Tibial artery (tissue), 4 donors: ENCODE data around the gene ADORA1.

Experiments used
- DNase-seq, 2 donors: peaks; one replicate each; pipeline ENCODE4 v3.0.0-alpha.2; 2019
- H3K27ac ChIP-seq, 2 donors: fragments of 200-600 bp; sonication (generic) in 1 of 2; 1 replicate in 1 of 2; 2 replicates in 1 of 2; pipeline ENCODE4 v1.5.1; 2018 to 2019; ENCODE audit warnings: mild to moderate bottlenecking in 1 of 2
- H3K27me3 ChIP-seq, 2 donors: fragments of 200-600 bp; sonication (generic) in 1 of 2; one replicate each; pipeline versions ENCODE4 v1.5.1 to v1.6.0; 2016 to 2019
- H3K36me3 ChIP-seq, 3 donors: fragments of 200-600 bp; sonication (generic) in 2 of 3; one replicate each; pipeline ENCODE4 v1.5.1; 2016 to 2019; ENCODE audit warnings: mild to moderate bottlenecking in 2 of 3
- H3K4me1 ChIP-seq, 4 donors: fragments of 200-600 bp; sonication (generic) in 2 of 4; 1 replicate in 3 of 4; 2 replicates in 1 of 4; pipeline ENCODE4 v1.5.1; 2016 to 2019
- H3K4me3 ChIP-seq, 2 donors: fragments of 200-600 bp; sonication (generic) in 1 of 2; 1 replicate in 1 of 2; 2 replicates in 1 of 2; pipeline ENCODE4 v1.5.1; 2018 to 2019; ENCODE audit warnings: mild to moderate bottlenecking in 2 of 2
- H3K9me3 ChIP-seq, 3 donors: fragments of 200-600 bp; sonication (generic) in 1 of 3; one replicate each; pipeline ENCODE4 v1.5.1; 2016 to 2019
- CTCF ChIP-seq, 2 experiments: fragments of 200-600 bp in 1 of 2; fragments of 450-650 bp in 1 of 2; IDR thresholded peaks; one replicate each; pipeline ENCODE4 v1.5.1; 2017 to 2019; ENCODE audit warnings: antibody characterized with exemption in 2 of 2, mild to moderate bottlenecking in 1 of 2, moderate library complexity in 1 of 2
- intact Hi-C: fragments of 100-400 bp; cut with DNase I; formaldehyde crosslinking; loops from one replicate; pipeline ENCODE4 v1.15.0; 2023; ENCODE audit warnings: low total_unique reads

The ADORA1 gene

DNA sequence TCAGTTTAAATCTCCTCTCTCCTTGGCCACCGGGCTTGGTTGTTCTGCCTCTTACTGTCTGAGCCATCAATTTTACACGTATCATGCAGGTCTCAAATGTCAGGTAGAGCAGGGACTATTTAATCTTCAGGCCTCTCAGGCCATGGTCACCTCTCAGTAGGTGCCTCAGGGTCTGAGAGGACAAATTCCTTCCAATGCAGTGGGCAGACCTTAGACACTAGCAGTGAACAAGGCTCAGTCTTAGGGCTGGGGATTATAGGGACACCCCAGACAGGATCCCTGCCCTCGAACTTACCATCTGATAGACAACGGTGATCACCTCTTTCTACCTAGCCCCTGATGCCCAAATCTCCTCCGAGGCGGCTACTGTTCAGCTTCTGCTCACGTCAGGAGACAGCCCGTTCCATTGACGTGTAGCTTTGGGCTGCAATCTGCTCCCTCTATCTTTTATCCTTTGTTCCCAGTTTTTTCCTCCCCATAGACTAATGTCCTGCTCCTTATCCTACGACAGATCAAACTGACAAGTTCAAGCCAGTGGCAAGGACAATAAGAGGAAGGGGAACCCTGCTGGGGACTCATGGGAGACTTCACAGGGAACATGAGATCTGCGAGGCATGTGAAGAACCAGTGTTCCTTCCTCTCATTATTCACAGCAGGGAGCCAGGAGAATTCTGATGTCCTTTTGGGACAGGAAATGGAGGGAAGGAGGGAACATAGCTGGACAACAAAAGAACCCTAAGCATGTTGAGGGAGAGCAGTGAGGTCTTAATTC, 40.3 kb upstream of the ADORA1 start:
- H3K27ac ChIP-seq, result no peak overlapping the region
- no peaks in the 10 kb centered on the region for H3K36me3 ChIP-seq
- TF ChIP-seq CTCF (IDR thresholded peaks at IDR 0.05), result no peak
- no peak for DNase-seq
- no peak overlapping the region for H3K4me3 ChIP-seq
- H3K4me1 ChIP-seq, result no peaks in the 10 kb centered on the region
- no peaks in the 10 kb centered on the region for H3K9me3 ChIP-seq
- intact Hi-C loops, result no loop called here
- H3K27me3 ChIP-seq, result peaks cover 0 to 30% of the 10 kb centered on the region in 2 donors

DNA sequence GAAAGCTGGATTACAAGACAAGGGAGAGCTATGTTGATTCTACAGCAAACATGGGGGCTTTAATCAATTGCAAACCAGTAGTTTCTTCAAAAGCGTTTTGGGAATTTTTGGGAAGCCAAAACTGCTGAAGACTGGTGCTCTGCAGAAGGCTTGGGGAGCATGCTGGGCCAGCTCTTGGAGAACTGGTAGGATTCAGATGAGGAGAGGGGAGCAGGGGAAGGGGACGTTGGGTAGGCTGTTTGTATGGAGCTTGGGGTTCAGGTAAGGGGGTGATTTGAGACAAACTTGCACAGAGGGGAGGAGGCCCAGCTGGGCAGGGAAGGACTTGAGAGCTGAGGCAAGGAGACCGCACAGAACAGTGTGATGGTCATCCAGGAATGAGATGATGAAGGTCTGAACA, 39.1 kb upstream of the ADORA1 start:
- Histone ChIP-seq H3K4me3 (no peak overlapping the region), H3K27me3 (peaks cover 0 to 28% of the 10 kb centered on the region in 2 donors), H3K9me3 (no peaks in the 10 kb centered on the region), H3K27ac (no peak overlapping the region), H3K36me3 (no peaks in the 10 kb centered on the region), H3K4me1 (no peaks in the 10 kb centered on the region)
- no peak for TF ChIP-seq CTCF (IDR thresholded peaks at IDR 0.05)
- intact Hi-C loops, result no loop called here
- no peak for DNase-seq

DNA sequence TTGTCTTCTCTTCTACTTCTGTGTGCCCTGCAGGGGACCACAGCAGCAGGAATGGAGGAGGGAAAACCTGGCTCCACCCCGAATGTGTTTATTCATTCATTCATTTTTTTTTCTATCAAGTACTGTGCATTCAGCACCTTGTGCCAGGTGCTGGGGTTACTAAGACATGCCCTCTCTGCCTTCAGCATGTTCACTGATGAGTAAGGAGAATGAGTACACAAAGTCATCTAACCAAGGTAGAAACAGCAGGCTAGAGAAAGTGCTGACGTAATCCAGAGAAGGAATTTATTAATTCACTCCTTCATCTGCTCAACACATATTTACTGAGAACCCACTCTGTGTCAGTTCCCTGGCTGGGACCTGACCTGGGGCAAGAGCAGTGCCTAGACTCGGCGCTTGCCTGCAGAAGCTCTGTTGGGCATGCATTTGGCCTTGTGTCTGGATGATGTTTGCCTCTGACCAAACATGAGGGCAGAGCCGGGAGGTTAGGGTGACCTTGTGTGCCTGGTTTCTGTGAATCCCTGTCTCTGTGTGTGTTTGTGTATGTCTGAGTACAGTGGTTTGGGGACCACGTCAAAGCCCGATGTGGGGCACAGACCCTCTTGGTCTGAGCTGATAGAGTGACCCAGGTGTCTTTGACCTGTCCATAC, 38.4 kb upstream of the ADORA1 start:
- Histone ChIP-seq H3K9me3 (peaks cover 0 to 4% (median 0%) of the 10 kb centered on the region in 3 donors), H3K4me1 (no peaks in the 10 kb centered on the region), H3K27ac (no peak overlapping the region), H3K36me3 (no peaks in the 10 kb centered on the region), H3K4me3 (no peak overlapping the region), H3K27me3 (peaks cover 0 to 28% of the 10 kb centered on the region in 2 donors)
- intact Hi-C loops, result no loop called here
- DNase-seq, result no peak
- no peak for TF ChIP-seq CTCF (IDR thresholded peaks at IDR 0.05)

- Histone ChIP-seq H3K27me3 (peaks cover 0 to 28% of the 10 kb centered on the region in 2 donors), H3K4me1 (no peaks in the 10 kb centered on the region), H3K9me3 (peaks cover 0 to 9% (median under 1%) of the 10 kb centered on the region in 3 donors), H3K4me3 (no peak overlapping the region), H3K27ac (no peak overlapping the region), H3K36me3 (no peaks in the 10 kb centered on the region)
- no peak for TF ChIP-seq CTCF (IDR thresholded peaks at IDR 0.05)
- intact Hi-C loops, result no loop called here
- DNase-seq, result no peak
Observed at GRCh38 chr1:203089651-203090045, 37.9 kb upstream of the ADORA1 start.

DNA sequence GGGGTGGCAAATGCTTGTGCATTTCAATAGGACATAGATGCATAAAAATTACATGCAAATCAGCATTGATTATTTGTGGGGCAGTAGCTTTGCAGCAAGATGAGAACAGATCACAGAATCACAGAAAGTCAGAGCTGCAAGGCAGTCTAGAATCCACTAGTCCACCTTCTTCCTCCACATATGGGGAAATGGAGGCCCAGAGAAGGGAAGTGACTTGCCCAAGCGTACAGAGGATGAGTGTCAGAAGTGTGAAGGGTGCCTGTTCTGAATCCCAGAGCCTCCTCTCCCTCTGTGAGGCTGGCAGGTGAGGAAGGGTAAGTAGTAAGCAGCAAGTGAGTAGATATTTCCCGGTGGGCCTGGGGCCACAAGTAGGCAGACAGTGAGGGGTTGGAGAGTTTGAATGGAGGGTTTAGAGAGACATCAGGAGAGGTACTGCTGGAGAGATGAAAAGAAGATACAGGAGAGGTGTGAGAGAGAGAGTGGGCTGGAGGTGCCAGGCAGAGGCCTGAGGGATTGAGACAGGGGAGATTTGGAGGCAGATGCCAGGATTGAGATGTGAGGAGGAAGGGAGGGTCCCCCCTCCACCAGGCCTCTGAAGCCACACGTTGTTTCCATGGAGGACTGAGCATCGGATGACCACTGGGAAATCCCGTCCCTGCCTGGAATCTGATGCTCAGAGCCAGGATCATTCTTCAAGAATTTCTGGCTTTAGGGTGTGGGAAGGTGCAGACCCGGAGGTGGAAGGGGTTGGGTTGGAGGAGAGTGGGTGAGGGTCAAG, 36.9 kb upstream of the ADORA1 start:
- H3K9me3 ChIP-seq, result peaks cover 4 to 19% (median 10%) of the 10 kb centered on the region in 3 donors
- TF ChIP-seq CTCF (IDR thresholded peaks at IDR 0.05), result no peak
- no peaks in the 10 kb centered on the region for H3K36me3 ChIP-seq
- no peak overlapping the region for H3K4me3 ChIP-seq
- H3K4me1 ChIP-seq, result no peaks in the 10 kb centered on the region
- H3K27me3 ChIP-seq, result peaks cover 0 to 22% of the 10 kb centered on the region in 2 donors
- intact Hi-C loops, result no loop called here
- no peak for DNase-seq
- H3K27ac ChIP-seq, result no peak overlapping the region
